GM23248 (cell line): ENCODE measurements around the gene AREG.

ENCODE experiments used
- EZH2 ChIP-seq: fragments of 200-600 bp; sonication (generic); IDR thresholded peaks from 2 replicates; pipeline ENCODE4 v1.6.1; 2018; ENCODE audit warnings: antibody characterized with exemption, mild to moderate bottlenecking; ENCODE audit not compliant: insufficient read depth, poor library complexity, severe bottlenecking
- EZH2phosphoT487 ChIP-seq: fragments of 200-600 bp; sonication (generic); IDR thresholded peaks from 2 replicates; pipeline ENCODE4 v1.6.1; 2018; ENCODE audit warnings: antibody characterized with exemption, moderate library complexity, mild to moderate bottlenecking, low read depth; ENCODE audit not compliant: insufficient read depth

DNA sequence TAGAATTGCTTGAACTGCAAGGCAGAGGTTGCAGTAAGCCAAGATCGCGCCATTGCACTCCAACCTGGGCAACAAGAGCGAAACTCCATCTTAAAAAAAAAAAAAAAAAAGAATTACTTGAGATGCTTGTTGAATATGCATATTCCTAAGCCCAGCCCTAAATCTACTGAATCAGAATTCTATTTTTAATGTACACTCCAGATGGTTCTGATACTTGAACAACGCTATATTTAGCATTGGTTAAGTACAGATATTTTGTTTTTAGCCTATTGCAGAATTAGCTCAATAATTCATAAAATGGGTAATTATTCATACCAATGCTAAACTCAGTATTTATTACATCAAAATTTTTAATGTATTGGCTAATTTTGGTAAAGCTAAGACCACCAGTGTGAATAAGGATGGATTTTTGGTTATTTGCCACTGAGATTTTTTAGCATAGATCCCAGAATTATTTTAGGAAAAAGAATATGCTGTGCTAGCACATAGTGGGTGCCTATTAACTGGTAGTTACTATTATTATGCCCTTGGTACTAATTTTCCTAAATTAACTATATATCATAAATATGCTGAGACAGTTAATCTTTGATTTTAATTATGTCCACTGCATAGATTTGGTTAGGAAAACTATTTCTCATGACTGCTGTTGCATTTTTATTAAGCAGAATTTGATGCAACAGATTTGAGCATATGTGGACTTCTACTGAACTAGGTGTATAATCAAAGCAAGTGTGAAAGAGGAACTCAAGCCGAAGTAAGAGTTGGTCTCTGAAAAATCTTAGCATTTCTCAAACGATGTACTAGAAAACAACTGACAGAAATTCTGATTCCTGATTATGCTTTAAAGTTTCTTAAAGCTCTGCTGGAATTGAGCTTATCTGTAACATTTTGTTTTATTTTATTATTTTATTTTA lies 9.2 kb downstream of the AREG start:
- TF ChIP-seq EZH2 (no peak), EZH2phosphoT487 (no peak)
